Stimulated activated effector memory CD8-positive, alpha-beta T cell treated with anti-CD3 and anti-CD28 coated beads, Interleukin-12 subunit alpha, Interleukin-12 subunit beta, amount 100 ng/mL, for 72 hours (primary cell): ENCODE measurements around the gene RAB3D.
A peak's percentile ranks its signal among the peaks of the same experiment; 100 is the strongest.

Experiments
- ATAC-seq: fragments of 150-1000 bp; cut with Tn5 transposase; 2 replicates; pipeline ENCODE4 v1.10.0; 2021
- DNase-seq, 2 donors: peaks; one replicate each; pipeline ENCODE4 v3.0.0; 2021 to 2022; ENCODE audit warnings: low spot score in 2 of 2
- H3K27ac Mint-ChIP-seq: one replicate; pipeline ENCODE4 v1.8.0; 2022; ENCODE audit warnings: mild to moderate bottlenecking, mixed read lengths
- H3K36me3 Mint-ChIP-seq: one replicate; pipeline ENCODE4 v1.8.0; 2022; ENCODE audit warnings: mild to moderate bottlenecking, mixed read lengths
- H3K4me1 Mint-ChIP-seq: one replicate; pipeline ENCODE4 v1.8.0; 2022; ENCODE audit warnings: mixed read lengths
- H3K4me3 Mint-ChIP-seq: one replicate; pipeline ENCODE4 v1.8.0; 2022; ENCODE audit warnings: mild to moderate bottlenecking, mixed read lengths
- H3K9me3 Mint-ChIP-seq: one replicate; pipeline ENCODE4 v1.8.0; 2022; ENCODE audit warnings: mixed read lengths

RAB3D gene

GRCh38 chr19:11296264-11296663 is 43.2 kb downstream of the RAB3D start:
- peaks cover 9% of the 10 kb centered on the region for H3K4me1 Mint-ChIP-seq
- H3K4me3 Mint-ChIP-seq = no peak overlapping the region
- H3K36me3 Mint-ChIP-seq = no peaks in the 10 kb centered on the region
- no peaks in the 10 kb centered on the region for H3K9me3 Mint-ChIP-seq
- no peak for ATAC-seq
- DNase-seq = no peak
- H3K27ac Mint-ChIP-seq = no peak overlapping the region

- no peaks in the 10 kb centered on the region for H3K9me3 Mint-ChIP-seq
- no peak for DNase-seq
- no peaks in the 10 kb centered on the region for H3K36me3 Mint-ChIP-seq
- H3K4me3 Mint-ChIP-seq = no peak within 1 kb of the TSS
- no peak for ATAC-seq
- no peak within 1 kb of the TSS for H3K27ac Mint-ChIP-seq
- H3K4me1 Mint-ChIP-seq = peaks cover 9% of the 10 kb centered on the region
These were observed 43.7 kb downstream of the RAB3D start, which contains the start of gene TSPAN16 for GRCh38 chr19:11295665-11296245. TSS of gene TSPAN16 (plus strand) at chr19:11296160. CDS start at chr19:11296298, 138 bp downstream.

- DNase-seq = no peak
These were observed 44.3 kb downstream of the RAB3D start for GRCh38 chr19:11295180-11295579.

GRCh38 chr19:11293433-11294389 is 45.7 kb downstream of the RAB3D start:
- DNase-seq = peak; percentile 82 to 92
- ATAC-seq = peak; percentile 94
- Mint-ChIP-seq H3K36me3 (no peaks in the 10 kb centered on the region), H3K4me1 (peaks cover 9% of the 10 kb centered on the region), H3K27ac (no peak overlapping the region), H3K9me3 (no peaks in the 10 kb centered on the region), H3K4me3 (peak overlapping the region; percentile 52)

More at GRCh38 chr19:11295180-11295579, 44.3 kb downstream of the RAB3D start:
- ATAC-seq = no peak
- H3K9me3 Mint-ChIP-seq = no peaks in the 10 kb centered on the region
- peaks cover 9% of the 10 kb centered on the region for H3K4me1 Mint-ChIP-seq
- H3K4me3 Mint-ChIP-seq = no peak overlapping the region
- H3K36me3 Mint-ChIP-seq = no peaks in the 10 kb centered on the region
- H3K27ac Mint-ChIP-seq = no peak overlapping the region

- Mint-ChIP-seq H3K9me3 (no peaks in the 10 kb centered on the region), H3K4me1 (peaks cover 9% of the 10 kb centered on the region), H3K4me3 (no peak overlapping the region), H3K27ac (no peak overlapping the region), H3K36me3 (no peaks in the 10 kb centered on the region)
- DNase-seq (no peak), ATAC-seq (no peak)
These were observed 47.5 kb downstream of the RAB3D start for GRCh38 chr19:11291991-11292390.

- Mint-ChIP-seq H3K4me3 (no peak overlapping the region), H3K9me3 (no peaks in the 10 kb centered on the region)
- no peak for ATAC-seq
These were observed 48.0 kb downstream of the RAB3D start for GRCh38 chr19:11291415-11291814.

GRCh38 chr19:11290256-11290655 is 49.2 kb downstream of the RAB3D start:
- H3K9me3 Mint-ChIP-seq = no peaks in the 10 kb centered on the region
- H3K27ac Mint-ChIP-seq = no peak overlapping the region
- H3K4me1 Mint-ChIP-seq = peaks cover 9% of the 10 kb centered on the region
- DNase-seq = no peak
- no peak overlapping the region for H3K4me3 Mint-ChIP-seq
- no peaks in the 10 kb centered on the region for H3K36me3 Mint-ChIP-seq
- no peak for ATAC-seq

More at GRCh38 chr19:11291415-11291814, 48.0 kb downstream of the RAB3D start:
- no peak for DNase-seq
- Mint-ChIP-seq H3K27ac (no peak overlapping the region), H3K36me3 (no peaks in the 10 kb centered on the region), H3K4me1 (peaks cover 9% of the 10 kb centered on the region)

GRCh38 chr19:11288349-11288748 is 51.1 kb downstream of the RAB3D start:
- no peak overlapping the region for H3K4me3 Mint-ChIP-seq
- H3K27ac Mint-ChIP-seq = no peak overlapping the region
- DNase-seq (no peak), ATAC-seq (no peak)
- H3K36me3 Mint-ChIP-seq = no peaks in the 10 kb centered on the region
- no peaks in the 10 kb centered on the region for H3K9me3 Mint-ChIP-seq
- no peaks in the 10 kb centered on the region for H3K4me1 Mint-ChIP-seq

- no peaks in the 10 kb centered on the region for H3K9me3 Mint-ChIP-seq
- H3K27ac Mint-ChIP-seq = no peak overlapping the region
- DNase-seq (no peak), ATAC-seq (no peak)
- no peaks in the 10 kb centered on the region for H3K36me3 Mint-ChIP-seq
- no peaks in the 10 kb centered on the region for H3K4me1 Mint-ChIP-seq
- H3K4me3 Mint-ChIP-seq = no peak overlapping the region
These were observed 53.0 kb downstream of the RAB3D start for GRCh38 chr19:11286312-11286974.

- no peak overlapping the region for H3K4me3 Mint-ChIP-seq
- ATAC-seq (no peak), DNase-seq (no peak)
- H3K36me3 Mint-ChIP-seq = no peaks in the 10 kb centered on the region
- H3K9me3 Mint-ChIP-seq = peaks cover 2% of the 10 kb centered on the region
- peaks cover 4% of the 10 kb centered on the region for H3K4me1 Mint-ChIP-seq
- no peak overlapping the region for H3K27ac Mint-ChIP-seq
These were observed 54.9 kb downstream of the RAB3D start for GRCh38 chr19:11284515-11284914.

GRCh38 chr19:11281356-11282049 is 58.0 kb downstream of the RAB3D start:
- Mint-ChIP-seq H3K36me3 (no peaks in the 10 kb centered on the region), H3K4me1 (peaks cover 8% of the 10 kb centered on the region), H3K9me3 (peaks cover 3% of the 10 kb centered on the region), H3K4me3 (no peak overlapping the region), H3K27ac (no peak overlapping the region)
- no peak for DNase-seq
- ATAC-seq = no peak

- ATAC-seq = peak; percentile 65
- no peak overlapping the region for H3K27ac Mint-ChIP-seq
These were observed 59.8 kb downstream of the RAB3D start for GRCh38 chr19:11279505-11280236.

GRCh38 chr19:11278670-11279069 is 60.8 kb downstream of the RAB3D start:
- peaks cover 3% of the 10 kb centered on the region for H3K9me3 Mint-ChIP-seq
- H3K4me3 Mint-ChIP-seq = no peak overlapping the region
- no peak for DNase-seq
- no peaks in the 10 kb centered on the region for H3K36me3 Mint-ChIP-seq
- H3K27ac Mint-ChIP-seq = no peak overlapping the region
- no peak for ATAC-seq
- peaks cover 8% of the 10 kb centered on the region for H3K4me1 Mint-ChIP-seq

More at GRCh38 chr19:11279505-11280236, 59.8 kb downstream of the RAB3D start:
- Mint-ChIP-seq H3K4me3 (peak overlapping the region; percentile 33), H3K9me3 (peaks cover 3% of the 10 kb centered on the region), H3K36me3 (no peaks in the 10 kb centered on the region), H3K4me1 (peaks cover 8% of the 10 kb centered on the region)
- DNase-seq = peak in 1 of 2 donors; percentile 58

- Mint-ChIP-seq H3K27ac (no peak overlapping the region), H3K4me3 (no peak overlapping the region), H3K9me3 (peaks cover 1% of the 10 kb centered on the region), H3K4me1 (peaks cover 5% of the 10 kb centered on the region), H3K36me3 (no peaks in the 10 kb centered on the region)
- ATAC-seq (no peak), DNase-seq (no peak)
These were observed 64.8 kb downstream of the RAB3D start for GRCh38 chr19:11274533-11275086.
